Measurements from ENCODE around the gene KDM4B.

DNA sequence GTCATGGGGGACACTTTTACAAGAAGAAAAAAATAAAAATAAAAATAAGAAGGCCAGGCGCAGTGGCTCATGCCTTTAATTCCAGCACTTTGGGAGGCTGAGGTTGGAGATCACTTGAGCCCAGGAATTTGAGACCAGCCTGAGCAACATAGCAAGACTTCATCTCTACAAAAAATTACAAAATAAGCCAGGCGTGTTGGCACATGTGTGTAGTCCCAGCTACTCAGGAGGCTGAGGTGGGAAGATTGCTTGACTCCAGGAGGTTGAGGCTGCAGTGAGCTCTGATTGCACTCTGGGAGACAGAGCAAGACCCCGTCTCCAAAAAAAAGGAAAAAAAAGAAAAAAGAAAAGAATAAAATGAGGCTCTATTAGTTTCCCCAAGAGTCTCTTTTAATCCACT is 214.7 kb downstream of the KDM4B start:
- TF ChIP-seq, protein P1, sequence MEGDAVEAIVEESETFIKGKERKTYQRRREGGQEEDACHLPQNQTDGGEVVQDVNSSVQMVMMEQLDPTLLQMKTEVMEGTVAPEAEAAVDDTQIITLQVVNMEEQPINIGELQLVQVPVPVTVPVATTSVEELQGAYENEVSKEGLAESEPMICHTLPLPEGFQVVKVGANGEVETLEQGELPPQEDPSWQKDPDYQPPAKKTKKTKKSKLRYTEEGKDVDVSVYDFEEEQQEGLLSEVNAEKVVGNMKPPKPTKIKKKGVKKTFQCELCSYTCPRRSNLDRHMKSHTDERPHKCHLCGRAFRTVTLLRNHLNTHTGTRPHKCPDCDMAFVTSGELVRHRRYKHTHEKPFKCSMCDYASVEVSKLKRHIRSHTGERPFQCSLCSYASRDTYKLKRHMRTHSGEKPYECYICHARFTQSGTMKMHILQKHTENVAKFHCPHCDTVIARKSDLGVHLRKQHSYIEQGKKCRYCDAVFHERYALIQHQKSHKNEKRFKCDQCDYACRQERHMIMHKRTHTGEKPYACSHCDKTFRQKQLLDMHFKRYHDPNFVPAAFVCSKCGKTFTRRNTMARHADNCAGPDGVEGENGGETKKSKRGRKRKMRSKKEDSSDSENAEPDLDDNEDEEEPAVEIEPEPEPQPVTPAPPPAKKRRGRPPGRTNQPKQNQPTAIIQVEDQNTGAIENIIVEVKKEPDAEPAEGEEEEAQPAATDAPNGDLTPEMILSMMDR (IDR thresholded peaks at IDR 0.05), result no peak
- no peak for TF ChIP-seq POLR2A (IDR thresholded peaks at IDR 0.05)
